MG63 (cell line): Measurements from ENCODE around the gene RNGTT. TPM values are rescaled to one million over a fixed set of nuclear protein-coding genes. Genes with fewer than 3 reads are reported as not detected.

ENCODE experiments used
- DNase-seq: peaks from one replicate; pipeline ENCODE4 v3.0.0-alpha.2; 2020
- H3K27me3 ChIP-seq: fragments of 250-450 bp; sonication (Bioruptor Pico); 2 replicates; pipeline ENCODE4 v1.5.1; 2020; ENCODE audit warnings: mild to moderate bottlenecking, moderate library complexity
- H3K36me3 ChIP-seq: fragments of 250-450 bp; sonication (Bioruptor Pico); 2 replicates; pipeline ENCODE4 v1.5.1; 2020; ENCODE audit warnings: mild to moderate bottlenecking, moderate library complexity
- H3K4me3 ChIP-seq: fragments of 250-450 bp; sonication (Bioruptor Pico); 2 replicates; pipeline ENCODE4 v1.5.1; 2020; ENCODE audit warnings: mild to moderate bottlenecking, moderate library complexity
- H3K9me3 ChIP-seq: fragments of 250-450 bp; sonication (Bioruptor Pico); 2 replicates; pipeline ENCODE4 v1.5.1; 2020; ENCODE audit warnings: mild to moderate bottlenecking, moderate library complexity
- total RNA-seq: library from RNA; depleted of rRNA; stranded (reverse); fragments of >200 nt; shearing (Covaris generic); gene quantifications from 2 replicates; pipeline ENCODE4 v1.2.3, GENCODE V29; 2014; ENCODE audit warnings: low replicate concordance; rRNA removed

Gene RNGTT
- total RNA-seq: 28.4 and 30.6 TPM in 2 replicates

DNA sequence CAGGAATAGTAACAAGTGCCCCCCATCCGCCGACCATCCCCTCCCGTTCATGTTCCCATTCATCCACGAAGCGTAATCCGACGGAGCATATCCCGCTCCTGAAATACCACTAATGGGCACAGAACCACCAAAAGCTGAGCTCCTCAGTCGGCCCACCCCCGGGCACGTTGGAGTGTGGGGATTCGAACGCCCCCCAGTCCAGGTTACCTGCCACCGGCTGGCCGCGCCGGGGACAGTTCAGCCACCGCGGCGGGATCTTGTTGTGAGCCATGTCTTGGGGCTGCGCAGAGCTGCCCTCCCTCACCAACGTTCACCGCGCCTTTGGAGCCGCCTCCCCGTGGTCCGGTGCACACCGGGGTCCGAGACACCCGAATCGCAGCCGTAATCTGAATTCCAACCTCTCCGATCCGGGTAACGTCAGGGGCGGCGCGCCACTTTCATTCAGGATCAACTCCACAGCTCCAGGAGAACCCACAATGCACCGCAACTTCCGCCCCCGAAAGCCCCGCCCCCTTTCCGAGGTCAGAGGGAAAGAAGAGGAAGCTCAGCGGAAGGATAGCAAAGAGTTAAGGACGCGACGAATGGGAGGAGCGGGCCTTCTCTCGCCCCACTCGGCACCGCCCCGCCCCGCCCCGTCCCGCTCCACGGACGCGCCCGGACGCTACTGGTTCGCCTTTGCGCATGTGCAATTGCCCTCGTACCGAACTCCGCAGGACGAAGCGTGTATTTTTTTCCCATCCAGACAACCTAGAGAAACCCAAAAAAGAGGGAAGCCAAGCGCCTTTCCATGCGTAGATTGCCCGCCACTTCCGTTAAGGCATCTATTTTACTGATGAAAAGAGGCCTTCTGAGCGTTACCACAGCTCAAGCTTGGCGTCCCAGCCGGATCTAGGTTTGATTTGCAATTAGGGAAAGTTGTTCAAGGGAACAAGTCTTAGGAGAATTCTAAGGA, at the start of gene RNGTT:
Gene RNGTT (minus strand): TSS at position 480 of the 952 bp plus-strand sequence. CDS start 209 bp downstream, at position 271.
- Histone ChIP-seq H3K36me3 (peaks cover 4% of the 10 kb centered on the region), H3K4me3 (peak within 1 kb of the TSS; percentile 100), H3K9me3 (no peaks in the 10 kb centered on the region; the same call in 1 of the 2 replicates), H3K27me3 (no peaks in the 10 kb centered on the region)
- peak; percentile 98 for DNase-seq

DNA sequence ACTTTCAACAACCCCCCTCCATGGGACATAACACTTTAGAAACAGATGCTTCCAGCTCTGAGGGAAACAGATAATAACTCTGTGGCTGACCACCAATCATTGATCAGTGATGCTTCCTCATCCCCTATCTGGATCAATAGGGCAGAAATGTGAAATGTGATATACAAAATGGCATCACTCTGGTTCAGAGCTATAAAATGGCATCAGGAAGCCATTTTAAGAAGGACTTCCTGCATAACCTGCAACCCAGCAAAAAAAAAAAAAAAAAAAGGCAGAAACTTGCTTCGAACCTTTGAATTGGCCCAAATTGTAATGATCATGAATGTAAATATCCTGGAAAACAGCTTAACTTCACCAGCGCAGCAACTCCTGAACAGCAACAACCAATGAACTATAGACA, 48.0 kb upstream of the RNGTT start:
- Histone ChIP-seq H3K27me3 (no peaks in the 10 kb centered on the region), H3K9me3 (no peaks in the 10 kb centered on the region), H3K36me3 (no peaks in the 10 kb centered on the region), H3K4me3 (no peak overlapping the region)
- DNase-seq: no peak

DNA sequence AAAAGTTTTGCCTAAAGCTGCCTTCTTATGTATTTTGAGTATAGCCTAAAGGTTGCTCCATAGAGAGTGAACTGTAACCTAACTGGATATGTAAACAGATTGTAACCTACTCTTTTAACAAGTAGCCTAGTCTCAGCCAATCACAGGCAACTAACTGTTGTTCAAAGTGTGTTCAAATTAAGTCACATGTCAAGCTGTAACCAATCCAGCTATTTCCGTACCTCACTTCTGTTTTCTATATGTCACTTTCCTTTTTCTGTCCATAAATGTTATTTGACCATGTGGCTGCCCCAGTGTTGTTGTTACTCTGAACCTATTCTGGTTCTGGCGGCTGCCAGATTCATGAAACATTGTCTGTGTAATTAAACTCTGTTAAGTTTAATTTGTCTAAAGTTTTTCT, 47.4 kb upstream of the RNGTT start:
- H3K27me3 ChIP-seq: no peaks in the 10 kb centered on the region
- H3K9me3 ChIP-seq: no peaks in the 10 kb centered on the region
- no peak for DNase-seq
- H3K36me3 ChIP-seq: no peaks in the 10 kb centered on the region
- no peak overlapping the region for H3K4me3 ChIP-seq

DNA sequence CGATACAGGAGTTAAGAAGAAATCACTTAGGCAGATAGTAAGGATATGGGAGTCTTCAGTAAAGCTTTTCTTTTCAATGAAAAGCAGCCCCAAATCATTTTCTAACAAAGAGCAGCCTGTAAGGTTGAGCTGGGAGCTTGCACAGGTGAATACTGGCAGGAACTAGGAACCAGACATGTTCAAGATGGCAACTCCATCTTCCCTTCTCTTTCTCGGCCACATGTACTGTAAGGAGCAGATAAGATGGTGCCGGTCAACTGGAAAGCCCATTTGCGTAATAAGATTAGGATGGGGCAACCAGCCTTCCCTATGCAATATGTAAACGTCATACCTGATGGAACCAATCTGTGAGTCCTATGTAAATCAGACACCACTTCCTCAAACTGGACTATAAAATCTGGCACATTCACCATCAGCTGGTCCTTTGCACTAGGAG, 46.2 kb upstream of the RNGTT start:
- no peak for DNase-seq
- Histone ChIP-seq H3K36me3 (no peaks in the 10 kb centered on the region), H3K9me3 (no peaks in the 10 kb centered on the region), H3K27me3 (no peaks in the 10 kb centered on the region), H3K4me3 (no peak overlapping the region)

DNA sequence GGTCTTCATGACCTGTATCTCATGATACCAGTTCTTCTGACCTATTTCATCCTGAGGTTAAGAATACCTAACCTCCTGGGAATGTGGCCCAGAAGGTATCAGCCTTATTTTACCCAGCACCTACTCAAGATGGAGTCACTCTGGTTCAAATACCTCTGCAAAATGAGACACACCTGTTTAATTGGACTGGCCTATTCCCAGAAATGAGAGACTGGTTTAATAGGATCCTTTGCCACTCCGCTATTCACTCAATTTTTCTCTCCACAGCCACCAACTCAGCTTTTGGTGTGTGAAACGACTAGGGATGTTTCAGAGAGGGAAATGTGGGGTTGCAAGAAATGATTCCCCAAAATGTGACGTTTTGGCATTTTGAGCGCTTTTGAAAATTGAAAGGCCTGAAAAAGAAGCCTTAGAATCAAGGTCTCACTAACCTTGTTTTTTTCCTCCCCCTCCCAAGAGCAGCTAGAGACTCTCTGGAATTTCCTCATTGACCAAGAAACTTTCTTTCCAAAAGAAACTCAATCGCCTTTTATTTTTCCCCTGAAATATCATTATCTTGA, 45.5 kb upstream of the RNGTT start:
- no peak for DNase-seq
- H3K4me3 ChIP-seq: no peak overlapping the region
- H3K9me3 ChIP-seq: no peaks in the 10 kb centered on the region
- no peaks in the 10 kb centered on the region for H3K27me3 ChIP-seq
- H3K36me3 ChIP-seq: no peaks in the 10 kb centered on the region

DNA sequence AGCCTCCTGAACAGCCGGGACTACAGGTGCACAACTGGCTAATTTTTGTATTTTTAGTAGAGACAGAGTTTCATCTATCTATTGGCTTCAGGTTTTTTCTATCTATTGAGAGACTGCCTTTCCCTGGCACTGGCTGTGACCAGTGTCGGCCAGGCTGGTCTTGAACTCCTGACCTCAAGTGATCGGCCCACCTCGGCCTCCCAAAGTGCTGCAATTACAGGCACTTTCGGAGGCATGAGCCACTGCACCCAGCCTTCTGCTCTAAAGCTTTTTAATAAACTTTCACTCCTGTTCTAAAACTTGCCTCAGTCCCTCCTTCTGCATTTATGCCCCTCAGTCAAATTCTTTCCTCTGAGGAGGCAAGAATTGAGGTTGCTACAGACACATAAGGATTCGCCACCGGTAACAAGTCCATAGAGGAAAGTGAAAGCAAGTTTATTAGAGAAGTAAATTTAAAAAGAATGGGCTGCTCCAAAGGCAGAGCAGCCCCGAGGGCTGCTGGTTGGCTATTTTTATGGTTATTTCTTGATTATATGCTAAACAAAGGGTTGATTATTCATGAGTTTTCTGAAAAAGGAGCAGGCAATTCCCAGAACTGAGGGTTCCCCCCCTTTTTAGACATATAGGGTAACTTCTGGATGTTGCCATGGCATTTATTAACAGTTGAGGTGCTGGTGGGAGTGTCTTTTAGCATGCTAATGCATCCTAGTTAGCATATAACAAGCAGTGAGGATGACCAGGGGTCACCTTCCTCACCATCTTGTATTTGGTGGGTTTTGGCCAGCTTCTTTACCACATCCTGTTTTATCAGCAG, 44.8 kb upstream of the RNGTT start:
- no peak for DNase-seq
- H3K9me3 ChIP-seq: no peaks in the 10 kb centered on the region
- H3K4me3 ChIP-seq: no peak overlapping the region
- H3K36me3 ChIP-seq: no peaks in the 10 kb centered on the region
- no peaks in the 10 kb centered on the region for H3K27me3 ChIP-seq

DNA sequence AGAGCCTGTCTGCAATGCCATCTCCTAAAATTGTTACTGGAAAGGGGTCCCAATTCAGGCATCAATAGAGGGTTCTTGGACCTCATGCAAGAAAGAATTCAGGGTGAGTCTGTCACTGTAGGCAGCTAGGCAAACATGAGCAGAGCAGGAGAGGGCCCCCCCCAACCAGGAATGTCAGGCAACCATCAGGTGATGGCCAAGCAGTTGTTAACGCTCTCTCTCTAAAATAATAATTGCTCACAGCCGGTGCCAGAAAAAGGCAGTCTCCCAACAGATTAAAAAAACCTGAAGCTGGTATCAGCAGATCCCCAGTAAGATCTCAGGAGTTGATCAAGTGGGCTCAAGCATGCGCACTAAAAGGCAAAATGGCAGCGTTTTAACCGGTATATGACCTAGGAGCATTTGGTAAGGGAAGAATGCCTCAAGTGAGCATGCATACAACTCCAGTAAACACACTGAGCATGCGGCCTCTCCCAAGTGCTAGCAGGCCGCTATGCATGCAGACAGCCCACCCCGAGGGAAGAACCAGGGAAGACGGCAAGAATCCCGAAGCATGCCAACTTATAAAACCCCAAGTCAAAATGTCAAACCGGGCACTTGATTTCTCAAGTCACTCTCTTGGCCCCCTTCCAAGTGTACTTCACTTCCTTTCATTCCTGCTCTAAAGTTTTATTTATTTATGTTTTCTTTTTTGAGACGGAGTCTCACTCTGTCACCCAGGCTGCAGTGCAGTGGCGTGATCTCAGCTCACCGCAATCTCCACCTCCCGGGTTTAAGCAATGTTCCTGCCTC, 44.0 kb upstream of the RNGTT start:
- H3K9me3 ChIP-seq: no peaks in the 10 kb centered on the region
- H3K27me3 ChIP-seq: no peaks in the 10 kb centered on the region
- DNase-seq: no peak
- no peak overlapping the region for H3K4me3 ChIP-seq
- H3K36me3 ChIP-seq: no peaks in the 10 kb centered on the region

DNA sequence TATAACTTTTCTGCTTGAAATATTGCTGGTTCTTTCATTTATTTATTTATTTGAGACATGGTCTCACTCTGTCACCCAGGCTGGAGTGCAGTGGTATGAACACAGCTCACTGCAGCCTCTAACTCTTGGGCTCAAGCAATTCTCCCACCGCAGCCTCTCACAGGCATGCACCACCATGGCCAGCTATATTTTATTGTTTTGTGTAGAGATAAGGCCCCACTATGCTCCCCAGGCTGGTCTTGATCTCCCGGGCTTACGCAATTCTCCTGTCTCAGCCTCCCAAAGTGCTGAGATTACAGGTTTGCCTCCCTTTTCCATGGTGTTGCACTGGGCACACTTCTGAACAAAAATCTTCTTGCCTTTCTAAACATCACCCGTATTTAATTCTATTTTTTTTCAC, 39.1 kb upstream of the RNGTT start:
- DNase-seq: no peak
- Histone ChIP-seq H3K27me3 (no peaks in the 10 kb centered on the region), H3K9me3 (no peaks in the 10 kb centered on the region), H3K36me3 (no peaks in the 10 kb centered on the region), H3K4me3 (no peak overlapping the region)

DNA sequence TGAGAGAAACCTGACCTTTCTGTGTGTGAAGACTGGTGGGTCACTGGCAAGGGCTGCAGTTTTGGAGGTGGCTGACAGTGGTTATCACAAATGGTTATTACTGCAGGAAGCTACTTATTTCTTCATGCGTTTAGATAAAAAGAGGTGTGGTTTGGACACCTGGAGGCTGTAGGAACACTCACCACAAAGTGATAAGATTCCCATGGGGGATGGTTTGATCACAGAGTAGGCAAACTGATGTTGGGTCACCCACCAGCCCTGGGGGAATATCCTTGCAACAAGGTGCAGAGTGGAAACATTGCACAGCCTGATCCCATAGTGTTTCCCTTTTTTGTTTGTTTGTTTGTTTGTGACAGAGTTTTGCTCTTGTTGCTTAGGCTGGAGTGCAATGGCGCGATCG, 33.9 kb upstream of the RNGTT start:
- Histone ChIP-seq H3K4me3 (no peak overlapping the region), H3K9me3 (no peaks in the 10 kb centered on the region), H3K36me3 (no peaks in the 10 kb centered on the region), H3K27me3 (no peaks in the 10 kb centered on the region)
- no peak for DNase-seq

DNA sequence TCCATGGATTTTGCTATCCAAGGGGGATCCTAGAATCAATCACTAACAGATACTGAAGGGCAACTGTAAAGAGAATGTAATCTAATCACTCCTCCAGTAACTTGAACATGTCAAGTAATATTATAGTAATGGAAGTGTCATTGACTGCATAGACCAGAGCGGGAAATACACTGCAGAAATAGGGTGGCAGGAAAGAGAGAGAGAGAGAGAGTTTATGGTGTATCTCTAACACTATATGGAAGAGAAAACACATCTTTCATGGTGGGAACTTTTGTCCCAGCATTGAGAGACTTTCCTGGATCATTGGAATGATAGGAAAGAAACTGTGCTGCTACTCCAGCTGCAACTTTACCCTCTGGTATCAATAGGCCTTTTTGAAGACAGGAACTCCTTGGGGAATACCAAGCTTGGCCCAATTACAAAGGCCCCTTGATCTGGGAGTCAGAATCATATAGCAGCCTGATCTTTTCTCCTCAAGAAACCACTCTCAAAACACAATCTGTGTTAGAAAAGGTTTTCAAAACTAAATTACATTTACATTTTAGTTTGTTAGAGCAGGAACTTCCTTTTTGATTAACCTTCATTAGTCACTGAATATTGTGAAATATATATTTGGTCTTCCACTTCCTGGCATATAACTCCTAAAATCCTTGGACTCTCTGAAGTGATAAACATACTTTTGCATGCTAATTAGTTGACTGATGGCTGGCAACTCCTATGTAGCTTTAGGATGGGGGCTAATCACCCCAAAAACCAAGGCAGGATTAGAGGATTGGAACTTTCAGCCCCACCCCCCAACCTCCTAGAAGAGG, 29.5 kb upstream of the RNGTT start:
- H3K9me3 ChIP-seq: no peaks in the 10 kb centered on the region
- no peaks in the 10 kb centered on the region for H3K27me3 ChIP-seq
- DNase-seq: no peak
- no peaks in the 10 kb centered on the region for H3K36me3 ChIP-seq
- H3K4me3 ChIP-seq: no peak overlapping the region

DNA sequence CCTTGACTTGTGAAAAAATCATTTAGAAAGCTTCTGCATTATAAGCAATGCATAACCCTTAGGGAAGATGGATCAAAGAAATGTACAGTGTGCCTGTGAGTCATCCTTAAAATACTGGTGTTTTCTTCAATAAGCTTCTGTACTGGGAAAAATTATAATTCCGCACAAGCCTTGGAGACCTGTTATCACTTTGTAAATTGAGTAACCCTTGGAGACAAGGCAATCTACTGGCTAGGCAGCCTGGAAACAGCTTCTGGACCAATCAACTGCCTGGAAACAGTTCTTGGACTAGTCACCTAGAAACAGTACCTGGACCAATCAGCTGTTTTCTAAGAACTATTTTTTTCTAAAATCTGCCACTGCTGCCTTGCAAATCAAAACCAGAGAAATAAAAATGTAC, 25.8 kb upstream of the RNGTT start:
- DNase-seq: no peak
- no peaks in the 10 kb centered on the region for H3K27me3 ChIP-seq
- no peaks in the 10 kb centered on the region for H3K9me3 ChIP-seq
- no peak overlapping the region for H3K4me3 ChIP-seq
- H3K36me3 ChIP-seq: no peaks in the 10 kb centered on the region

DNA sequence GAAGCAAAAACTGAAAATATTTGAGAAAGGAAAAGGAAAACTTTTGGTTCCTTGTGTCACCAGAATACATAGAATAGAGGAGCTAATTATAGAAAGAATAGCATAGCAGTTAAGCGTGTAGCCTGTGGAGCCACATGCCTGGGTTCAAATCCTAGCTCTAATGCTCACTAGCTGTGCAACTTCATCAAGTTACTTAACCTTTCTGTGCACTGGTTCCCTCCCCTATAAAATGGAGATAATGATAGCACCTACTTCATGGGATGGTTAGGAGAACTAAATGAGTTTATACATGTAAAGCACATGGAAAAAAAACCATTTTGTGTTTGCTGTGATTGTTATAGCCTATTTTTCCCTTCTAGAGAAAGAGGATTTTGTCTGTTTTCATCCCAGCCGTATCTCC, 24.5 kb upstream of the RNGTT start:
- H3K27me3 ChIP-seq: no peaks in the 10 kb centered on the region
- no peak overlapping the region for H3K4me3 ChIP-seq
- H3K36me3 ChIP-seq: no peaks in the 10 kb centered on the region
- no peaks in the 10 kb centered on the region for H3K9me3 ChIP-seq
- no peak for DNase-seq

DNA sequence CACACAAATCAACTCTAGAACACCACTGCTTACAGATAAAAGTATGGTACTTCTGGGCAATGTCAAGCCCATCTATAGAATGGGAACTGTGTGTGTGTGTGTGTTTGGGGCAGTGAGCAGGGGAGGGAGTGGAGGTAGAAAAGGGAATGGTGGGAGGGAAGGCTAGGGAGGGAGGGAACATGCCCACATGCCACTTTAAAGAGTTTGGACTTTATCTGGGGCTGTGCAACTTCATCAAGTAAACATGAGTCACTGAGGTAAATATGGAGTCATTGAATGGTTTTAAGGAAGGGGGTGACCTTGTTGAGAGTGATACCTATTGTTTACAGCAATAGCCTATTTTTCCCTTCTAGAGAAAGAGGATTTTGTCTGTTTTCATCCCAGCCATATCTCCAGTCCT, 22.5 kb upstream of the RNGTT start:
- H3K27me3 ChIP-seq: no peaks in the 10 kb centered on the region; the same call in 1 of the 2 replicates
- DNase-seq: no peak
- H3K4me3 ChIP-seq: no peak overlapping the region
- H3K36me3 ChIP-seq: no peaks in the 10 kb centered on the region
- H3K9me3 ChIP-seq: no peaks in the 10 kb centered on the region

DNA sequence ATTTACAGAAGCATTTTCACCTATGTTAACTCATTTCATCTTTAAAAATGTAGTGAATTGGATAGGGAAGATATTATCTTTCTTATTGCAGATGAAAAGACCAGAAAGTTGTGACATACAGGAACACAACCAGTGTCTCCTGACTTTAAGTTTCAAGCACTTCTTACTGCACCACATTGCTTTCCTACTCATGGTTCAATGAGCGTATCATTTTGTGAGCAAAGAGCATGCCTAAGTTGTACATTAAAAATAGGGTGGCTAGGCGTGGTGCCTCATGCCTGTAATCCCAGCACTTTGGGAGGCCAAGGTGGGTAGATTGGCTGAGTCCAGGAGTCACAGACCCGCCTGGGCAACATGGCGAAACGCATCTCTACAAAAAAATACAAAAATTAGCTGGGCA, 21.2 kb upstream of the RNGTT start:
- H3K9me3 ChIP-seq: no peaks in the 10 kb centered on the region
- no peaks in the 10 kb centered on the region; the same call in 1 of the 2 replicates for H3K27me3 ChIP-seq
- no peak for DNase-seq
- no peak overlapping the region for H3K4me3 ChIP-seq
- no peaks in the 10 kb centered on the region for H3K36me3 ChIP-seq

DNA sequence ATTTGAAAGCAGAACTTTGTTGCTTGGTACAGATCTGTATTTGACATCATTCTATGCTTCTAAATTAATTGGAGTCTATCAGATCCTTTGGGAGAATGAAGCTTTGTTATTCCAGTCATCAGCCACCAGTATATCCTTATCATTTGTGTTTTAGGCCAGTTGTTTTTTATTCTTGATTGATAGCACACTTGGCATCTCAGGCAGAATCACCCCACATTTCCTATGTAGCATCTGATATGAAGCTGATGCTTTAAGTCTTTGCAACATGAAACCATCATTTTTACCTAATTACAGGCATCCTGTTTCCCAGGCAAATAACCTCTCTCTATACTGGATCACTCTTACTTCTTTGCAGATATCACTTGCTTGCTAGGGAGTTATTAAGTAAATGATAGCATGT, 20.7 kb upstream of the RNGTT start:
- H3K9me3 ChIP-seq: no peaks in the 10 kb centered on the region
- DNase-seq: no peak
- H3K27me3 ChIP-seq: no peaks in the 10 kb centered on the region; the same call in 1 of the 2 replicates
- H3K36me3 ChIP-seq: no peaks in the 10 kb centered on the region
- H3K4me3 ChIP-seq: no peak overlapping the region

DNA sequence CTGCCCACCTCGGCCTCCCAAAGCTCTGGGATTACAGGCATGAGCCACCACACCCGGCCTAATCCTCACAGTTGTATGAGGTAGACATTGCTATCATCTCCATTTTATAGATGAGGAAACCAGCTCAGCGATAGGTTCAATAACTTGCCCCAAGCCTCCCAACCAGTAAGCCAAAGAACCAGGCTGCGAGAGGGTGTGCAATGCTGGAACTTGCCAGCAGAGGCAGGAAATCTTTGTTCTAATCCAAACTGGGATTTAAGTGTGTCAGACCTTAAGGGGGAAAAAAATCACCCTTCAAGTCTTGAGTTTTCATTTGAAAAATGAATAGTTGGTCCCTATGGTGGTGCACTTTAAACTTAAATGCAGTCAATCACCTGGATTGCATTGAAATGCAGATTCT, 20.1 kb upstream of the RNGTT start:
- no peaks in the 10 kb centered on the region for H3K36me3 ChIP-seq
- H3K9me3 ChIP-seq: no peaks in the 10 kb centered on the region
- no peaks in the 10 kb centered on the region; the same call in 1 of the 2 replicates for H3K27me3 ChIP-seq
- peak; percentile 44 for DNase-seq
- H3K4me3 ChIP-seq: no peak overlapping the region
